Activated CD8-positive, alpha-beta memory T cell treated with anti-CD3 and anti-CD28 coated beads for 24 hours (primary cell): Measurements from ENCODE around the gene NMRK2.
"Not testable (repeated sequence)": the region's sequence is repeated elsewhere in the genome, so short reads cannot be mapped to it uniquely, and the experiment has no call there.

Source experiments
- DNase-seq: peaks from one replicate; pipeline ENCODE4 v3.0.0-alpha.2; 2020

Gene NMRK2

DNA sequence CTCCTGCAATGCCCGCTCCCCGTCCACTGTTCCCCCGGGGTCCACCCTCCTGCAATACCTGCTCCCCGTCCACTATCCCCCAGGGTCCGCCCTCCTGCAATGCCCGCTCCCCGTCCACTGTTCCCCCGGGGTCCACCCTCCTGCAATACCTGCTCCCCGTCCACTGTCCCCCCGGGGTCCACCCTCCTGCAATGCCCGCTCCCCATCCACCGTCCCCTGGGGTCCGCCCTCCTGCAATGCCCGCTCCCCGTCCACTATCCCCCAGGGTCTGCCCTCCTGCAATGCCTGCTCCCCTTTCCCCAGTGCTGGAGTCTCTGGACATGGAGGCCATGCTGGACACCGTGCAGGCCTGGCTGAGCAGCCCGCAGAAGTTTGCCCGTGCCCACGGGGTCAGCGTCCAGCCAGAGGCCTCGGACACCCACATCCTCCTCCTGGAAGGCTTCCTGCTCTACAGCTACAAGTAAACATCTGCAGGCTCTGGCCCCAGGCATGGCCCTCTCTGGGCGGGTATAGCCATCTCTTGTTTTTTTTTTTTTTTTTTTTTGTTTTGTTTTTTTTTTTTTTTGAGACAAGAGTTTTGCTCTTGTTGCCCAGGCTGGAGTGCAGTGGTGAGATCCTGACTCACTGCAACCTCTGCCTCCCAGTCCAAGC is 5.6 kb downstream of the NMRK2 start:
- DNase-seq: not testable (repeated sequence)

DNA sequence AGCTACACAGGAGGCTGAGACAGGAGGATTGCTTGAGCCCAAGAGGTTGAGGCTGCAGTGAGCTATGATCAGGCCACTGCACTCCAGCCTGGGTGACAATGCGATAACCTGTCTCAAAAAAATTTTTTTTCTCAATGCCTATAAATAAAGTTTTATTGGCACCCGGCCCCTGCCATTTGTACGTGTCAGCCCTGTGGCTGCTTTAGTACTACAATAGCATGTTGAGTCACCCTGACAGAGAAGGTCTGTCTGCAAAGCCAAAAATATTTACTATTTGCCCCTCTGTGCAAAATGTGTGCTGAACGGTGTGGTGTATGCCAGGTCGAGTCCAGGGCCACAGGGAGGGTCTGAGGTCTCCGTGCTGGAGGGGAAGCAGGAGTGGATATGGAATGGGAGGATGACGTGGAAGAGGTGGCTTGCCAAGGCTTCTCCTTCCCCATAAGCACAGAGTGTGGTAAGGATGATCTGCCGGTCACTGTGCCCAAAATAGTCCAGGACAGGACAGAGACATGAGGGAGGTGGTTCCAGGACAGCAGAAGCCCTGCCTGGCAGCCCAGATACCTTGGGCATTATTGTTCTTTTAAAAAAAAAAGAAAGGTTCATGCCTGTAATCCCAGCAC is 10.0 kb downstream of the NMRK2 start:
- no peak for DNase-seq

DNA sequence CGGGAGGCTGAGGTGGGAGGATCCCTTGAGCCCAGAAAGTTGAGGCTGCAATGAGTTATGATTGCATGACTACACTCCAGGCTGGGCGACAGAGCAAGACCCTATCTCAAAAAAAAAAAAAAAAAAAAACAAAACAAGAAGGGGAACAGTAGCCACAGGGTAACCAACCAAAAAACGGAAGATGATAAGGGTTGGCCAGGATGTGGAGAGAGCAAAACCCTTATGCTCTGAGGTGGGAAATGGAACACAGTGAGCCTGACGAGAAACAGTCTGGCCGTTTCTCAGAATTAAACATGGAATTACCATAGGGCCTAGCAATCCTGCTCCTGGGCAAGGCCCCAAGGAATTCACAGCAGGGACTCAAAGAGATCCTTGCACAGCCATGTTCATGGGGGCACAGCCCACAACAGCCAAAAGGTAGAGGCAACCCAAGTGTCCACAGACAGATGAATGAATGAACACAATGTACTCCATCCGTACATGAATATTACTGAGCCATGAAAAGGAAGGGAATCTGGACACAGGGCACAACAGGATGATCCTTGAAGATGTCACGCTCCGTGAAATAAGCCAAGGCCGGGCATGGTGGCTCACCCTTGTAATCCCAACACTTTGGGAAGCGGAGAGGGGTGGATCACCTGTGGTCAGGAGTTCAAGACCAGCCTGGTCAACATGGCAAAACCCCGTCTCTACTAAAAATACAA is 11.3 kb downstream of the NMRK2 start:
- DNase-seq: no peak

DNA sequence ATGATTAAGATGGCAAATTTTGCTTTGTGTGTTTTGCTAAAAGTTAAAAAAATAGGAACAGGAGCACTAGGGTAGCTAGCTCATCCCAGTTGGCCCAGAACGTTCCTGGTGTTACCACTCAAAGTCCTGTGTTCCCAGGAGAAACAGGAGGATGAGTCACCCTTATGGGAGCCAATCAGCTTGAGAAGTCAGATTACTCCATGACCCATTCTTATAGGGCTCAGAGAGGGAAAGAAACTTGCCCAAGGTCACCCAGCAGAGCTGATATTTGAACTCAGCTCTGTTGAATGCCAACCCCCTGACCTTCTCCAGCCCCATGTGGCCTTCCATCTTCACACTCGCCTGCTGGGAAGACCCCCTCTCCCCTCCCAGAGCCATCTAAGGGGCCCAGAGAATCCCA is 13.0 kb downstream of the NMRK2 start:
- DNase-seq: no peak

DNA sequence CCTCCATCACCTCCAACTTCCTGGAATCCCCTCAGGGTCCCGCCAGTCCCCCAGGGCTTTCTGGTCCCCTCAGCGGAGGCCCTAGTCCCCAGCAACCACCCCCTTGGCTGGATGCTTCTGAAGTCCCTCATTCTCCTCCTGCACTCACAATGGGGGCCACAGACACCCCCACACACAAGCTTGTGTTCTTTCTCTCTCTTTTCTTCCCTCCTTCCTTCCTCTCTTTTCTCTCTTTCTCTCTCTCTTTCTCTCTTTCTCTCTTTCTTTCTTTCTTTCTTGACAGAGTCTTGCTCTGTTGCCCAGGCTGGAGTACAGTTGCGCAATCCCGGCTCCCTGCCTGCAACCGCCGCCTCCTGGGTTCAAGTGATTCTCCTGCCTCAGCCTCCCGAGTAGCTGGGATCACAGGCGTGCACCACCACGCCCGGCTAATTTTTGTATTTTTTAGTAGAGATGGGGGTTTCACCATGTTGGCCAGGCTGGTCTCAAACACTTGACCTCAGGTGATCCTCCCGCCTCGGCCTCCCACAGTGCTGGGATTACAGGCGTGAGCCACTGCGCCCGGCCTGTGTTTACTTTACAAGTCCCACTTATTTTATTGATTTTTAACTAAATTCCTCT is 14.6 kb downstream of the NMRK2 start:
- not testable (repeated sequence) for DNase-seq

- no peak for DNase-seq
Measured at GRCh38 chr19:3949294-3949693, 16.4 kb downstream of the NMRK2 start.

DNA sequence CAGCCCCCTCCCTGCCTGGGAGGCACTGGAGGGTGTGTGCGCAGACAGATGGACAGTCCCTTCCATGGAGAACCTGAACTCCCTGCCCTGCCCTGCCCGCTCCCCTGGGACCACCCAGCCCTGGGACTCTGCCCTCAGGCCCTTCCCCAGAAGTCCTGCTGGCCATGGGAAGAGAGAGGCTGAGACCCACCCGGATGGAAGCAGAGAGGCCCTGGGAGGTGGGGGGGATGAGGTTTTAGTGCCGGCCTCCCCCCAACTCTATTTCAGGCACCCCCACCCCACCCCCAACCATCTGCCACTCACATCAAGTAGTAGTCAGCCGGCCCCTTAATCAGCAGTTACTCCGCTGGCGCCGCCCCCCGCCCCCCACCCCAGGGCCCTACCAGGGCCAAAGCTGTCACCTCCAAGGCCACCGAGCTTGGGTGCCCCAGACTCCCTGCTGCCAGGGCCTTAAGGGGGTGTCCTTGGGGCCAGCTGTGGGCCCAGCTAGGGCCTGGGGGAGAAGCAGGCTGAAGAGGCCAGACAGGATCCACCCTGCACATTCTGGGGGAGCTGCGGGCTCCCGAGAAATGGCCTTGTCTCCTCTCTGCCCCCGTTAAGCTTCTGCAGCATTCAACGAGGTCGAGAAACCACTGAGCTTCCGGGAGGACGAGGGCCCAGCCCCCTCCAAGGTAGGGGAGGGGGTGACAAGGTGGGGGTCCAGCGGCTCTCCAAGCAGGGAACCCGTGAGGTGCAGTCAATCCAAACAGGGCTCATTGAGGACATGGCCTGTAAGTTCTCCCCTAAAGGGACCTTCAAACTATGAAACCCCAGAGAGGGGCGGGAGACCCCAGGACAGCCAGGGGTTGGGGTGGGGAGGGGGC is 17.4 kb downstream of the NMRK2 start:
- DNase-seq: no peak

DNA sequence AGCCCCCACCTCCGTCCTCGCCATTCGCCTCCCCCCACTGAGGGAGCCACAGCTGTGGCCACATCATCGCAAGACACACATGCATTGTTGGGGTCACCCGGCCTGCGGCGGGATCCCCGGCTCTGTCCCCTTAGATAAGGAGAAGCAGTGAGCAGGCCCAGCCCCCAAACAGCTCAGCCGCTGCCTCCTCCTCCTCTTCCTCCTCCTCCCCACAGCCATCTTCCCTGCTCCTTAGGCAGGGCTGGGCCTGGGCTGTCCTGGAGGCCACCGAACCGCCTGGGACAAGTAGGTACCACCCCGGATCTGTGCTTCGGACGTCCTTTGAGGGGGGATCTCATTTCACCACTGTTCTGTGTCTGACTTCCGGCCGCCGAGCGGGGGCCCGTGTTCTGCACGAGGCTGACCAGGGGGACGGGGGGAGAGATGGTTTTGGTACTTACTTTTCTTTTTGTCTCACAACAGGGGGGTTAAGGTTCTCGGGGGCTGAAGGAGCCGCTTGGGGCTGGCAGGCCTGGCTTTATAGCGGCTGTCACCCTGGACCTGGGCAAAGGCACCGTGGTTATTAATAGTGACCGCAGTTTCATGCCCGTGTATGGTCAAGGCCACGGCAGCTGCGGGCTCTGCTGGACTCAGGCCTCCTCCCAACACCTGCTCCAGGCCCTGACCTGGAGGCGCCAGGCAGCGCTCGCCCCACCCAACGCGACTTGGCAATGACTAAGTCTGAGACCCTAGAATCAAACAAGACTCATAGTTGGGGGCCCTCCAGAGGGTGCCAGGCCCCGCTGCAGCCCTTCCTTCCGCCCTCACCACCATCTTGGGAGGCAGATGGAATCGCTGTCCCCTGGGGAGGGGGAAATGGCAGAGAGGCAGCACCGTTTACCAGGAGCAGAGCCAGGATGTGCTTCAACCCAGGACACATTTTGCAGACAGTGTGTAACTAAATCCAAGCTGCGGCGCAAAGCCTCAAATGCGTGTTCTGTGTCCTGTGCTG is 18.3 kb downstream of the NMRK2 start:
- peak; percentile 78 for DNase-seq

DNA sequence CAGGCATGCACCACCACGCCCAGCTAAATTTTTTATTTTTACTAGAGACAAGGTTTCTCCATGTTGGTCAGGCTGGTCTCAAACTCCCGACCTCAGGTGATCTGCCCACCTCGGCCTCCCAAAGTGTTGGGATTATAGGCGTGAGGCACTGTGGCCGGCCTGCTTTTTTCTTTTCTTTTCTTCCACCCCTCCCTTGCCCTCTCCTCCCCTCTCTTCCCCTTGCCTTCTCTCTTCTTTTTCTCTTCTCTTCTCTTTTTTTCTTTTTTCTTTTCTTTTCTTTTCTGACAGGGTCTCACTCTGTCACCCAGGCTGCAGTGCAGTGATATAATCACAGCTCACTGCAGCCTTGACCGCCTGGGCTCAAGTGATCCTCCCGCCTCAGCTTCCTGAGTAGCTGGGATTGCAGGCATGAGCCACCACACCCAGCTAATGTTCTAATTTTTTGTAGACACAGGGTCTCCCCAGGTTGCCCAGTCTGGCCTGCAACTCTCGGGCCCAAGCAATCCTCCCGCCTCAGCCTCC is 19.9 kb downstream of the NMRK2 start:
- DNase-seq: not testable (repeated sequence)

DNA sequence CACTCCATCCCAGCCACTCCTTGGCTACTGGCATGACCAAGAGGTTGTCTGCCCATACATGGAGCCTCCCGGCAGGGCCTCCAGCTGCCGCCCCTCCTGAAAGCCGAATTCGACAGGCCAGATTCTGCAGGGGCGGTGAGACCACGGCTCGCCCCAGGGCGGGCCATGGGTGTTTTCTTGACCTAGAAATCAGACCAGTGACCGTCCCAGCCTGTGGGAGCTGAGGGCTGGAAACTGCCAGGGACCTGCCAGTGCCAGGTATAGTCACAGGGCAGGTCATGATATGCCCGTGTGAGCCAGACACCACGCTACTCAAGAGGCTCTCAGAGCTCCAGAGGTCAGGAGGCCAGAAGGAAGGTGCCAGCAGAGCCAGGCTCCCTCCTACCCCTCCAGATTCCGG is 21.2 kb downstream of the NMRK2 start:
- DNase-seq: no peak

- not testable (repeated sequence) for DNase-seq
Measured at GRCh38 chr19:3955276-3955675, 22.4 kb downstream of the NMRK2 start.

- no peak for DNase-seq
Measured at GRCh38 chr19:3955688-3956087, 22.8 kb downstream of the NMRK2 start.

DNA sequence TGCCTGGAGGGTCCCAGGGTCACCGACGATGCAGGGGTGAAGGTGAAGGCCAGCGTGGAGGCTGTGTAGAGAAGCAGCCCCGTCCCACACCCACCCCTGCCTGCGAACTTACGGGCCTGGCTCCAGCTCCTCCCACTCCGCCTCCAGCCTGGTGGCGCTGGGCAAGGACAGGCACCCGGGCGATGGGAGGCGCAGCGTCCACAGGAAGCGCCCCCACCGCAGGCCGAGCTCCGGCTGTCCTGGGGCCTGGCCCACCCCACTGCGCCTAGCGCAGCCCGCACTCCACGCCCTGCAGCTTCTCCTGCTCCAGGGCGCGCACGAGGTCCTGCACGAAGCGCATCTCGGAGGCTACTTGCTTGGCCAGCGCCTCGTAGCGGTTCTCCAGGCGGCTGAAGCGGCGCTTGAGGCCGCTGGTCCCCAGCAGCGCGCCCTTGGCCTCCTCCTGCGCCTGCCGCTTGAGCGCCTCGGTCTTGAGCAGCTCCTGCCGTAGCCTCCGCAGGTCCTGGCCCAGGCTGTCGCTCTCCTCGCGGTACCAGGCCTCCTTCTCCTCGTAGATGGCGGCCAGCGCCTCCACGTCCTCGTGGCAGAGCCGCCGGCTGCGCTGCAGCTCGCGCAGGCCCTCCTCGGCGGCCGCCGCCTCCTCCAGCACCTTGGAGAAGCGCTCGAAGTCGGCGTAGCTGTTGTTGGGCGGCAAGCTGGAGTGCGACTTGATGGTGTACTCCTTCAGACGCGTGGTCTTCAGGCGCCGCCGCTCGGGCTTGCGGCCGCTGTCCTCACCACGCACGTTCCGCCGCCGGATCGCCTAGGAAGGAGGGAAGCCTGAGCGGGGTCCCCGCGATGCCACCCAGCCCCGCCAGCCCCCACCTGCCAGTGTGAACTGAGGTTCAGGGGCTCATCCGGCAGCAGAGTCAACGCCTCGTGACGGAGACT is 26.2 kb downstream of the NMRK2 start:
- no peak for DNase-seq

DNA sequence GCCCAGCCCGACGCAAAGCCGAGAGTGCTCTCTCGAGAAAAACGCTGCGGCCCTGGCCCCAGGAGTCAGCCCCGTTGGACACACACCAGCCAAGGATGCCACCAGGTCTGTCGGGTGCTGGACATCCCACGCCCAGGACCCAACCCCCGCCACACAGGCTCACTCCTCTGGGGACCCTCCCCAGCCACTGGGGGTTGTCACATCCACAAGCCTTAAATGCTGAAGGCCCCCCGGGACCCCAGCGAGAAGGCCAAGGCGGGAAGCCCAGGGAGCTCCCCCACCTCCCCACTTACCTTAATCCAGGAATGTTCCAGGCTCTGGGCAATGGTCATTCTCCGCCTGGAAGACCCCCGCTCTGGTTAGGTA is 26.9 kb downstream of the NMRK2 start:
- no peak for DNase-seq

GRCh38 chr19:3961007-3961406 is 28.1 kb downstream of the NMRK2 start:
- DNase-seq: no peak

DNA sequence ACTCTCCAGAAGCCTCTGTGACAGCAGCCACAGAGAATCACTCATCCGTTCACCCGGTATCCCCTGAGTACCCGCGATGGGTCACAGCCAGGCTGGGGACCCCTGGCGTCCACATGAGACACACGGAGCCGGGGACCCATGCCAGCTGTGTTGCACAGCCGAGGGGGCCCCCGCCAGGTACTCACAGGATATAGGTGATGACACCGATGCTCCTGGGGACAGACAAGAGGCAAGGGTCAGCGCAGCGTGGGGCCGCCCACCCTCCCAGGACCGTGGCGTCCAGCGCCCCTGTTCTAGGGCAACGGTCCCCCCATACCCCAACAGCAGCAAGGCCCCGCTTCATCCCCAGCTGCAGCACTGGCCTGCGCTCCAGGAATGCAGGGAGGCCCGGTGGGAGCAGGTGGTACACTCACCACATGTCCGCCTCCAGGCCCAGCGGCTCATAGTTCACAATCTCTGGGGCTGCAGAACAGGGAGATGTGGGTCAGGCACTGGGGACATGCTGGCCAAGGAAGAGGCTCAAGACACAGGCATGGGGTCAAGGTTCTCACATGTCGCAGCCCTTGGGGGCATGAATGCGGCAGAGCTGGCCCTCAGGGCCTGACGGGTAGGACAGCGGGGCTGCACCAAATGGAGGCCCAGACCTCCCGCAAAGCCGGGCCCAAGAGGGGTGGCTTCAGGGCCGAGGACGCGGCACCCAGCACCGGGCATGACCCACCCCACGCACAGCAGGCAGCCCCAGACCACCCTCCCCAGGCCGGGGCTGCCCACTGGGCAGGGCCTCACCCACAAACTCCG is 30.8 kb downstream of the NMRK2 start:
- no peak for DNase-seq

DNA sequence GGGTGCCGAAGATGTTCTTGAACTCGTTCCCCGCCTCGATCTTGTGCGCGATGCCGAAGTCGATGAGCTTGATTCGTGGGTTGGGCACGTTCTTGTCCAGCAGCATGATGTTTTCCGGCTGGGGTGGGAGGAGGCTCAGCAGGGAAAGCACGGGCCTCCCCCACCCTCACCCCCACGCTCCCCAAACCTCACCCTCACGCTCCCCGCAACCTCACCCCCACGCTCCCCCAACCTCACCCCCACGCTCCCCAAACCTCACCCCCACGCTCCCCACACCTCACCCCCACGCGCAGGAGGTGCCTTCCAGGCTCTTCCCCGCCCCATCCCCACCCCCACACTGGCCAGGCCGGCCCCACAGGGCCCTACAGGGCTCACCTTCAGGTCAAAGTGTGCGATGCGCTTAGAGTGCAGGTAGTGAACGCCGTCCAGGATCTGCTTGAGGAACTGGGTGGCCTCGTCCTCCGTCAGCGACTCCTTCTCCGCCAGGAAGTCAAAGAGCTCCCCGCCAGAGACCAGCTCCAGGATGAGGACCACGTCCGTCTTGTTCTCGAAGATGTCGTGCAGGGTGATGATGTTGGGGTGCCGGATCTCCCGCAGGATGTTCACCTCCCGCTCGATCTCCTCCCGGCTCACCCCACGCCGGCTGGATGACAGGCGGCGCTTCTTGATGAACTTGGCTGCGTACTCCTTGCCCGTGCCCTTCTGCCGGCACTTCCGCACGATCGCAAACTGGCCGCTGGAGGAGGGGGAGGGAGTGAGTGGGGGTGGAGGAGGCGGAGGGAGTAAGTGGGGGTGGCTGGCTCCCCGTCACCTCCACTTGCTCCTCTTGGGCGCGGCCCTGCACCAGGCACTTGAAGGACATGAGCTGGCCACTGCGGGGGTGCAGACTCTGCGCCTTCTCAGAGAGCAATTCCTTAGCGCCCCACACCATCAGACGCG is 31.7 kb downstream of the NMRK2 start:
- no peak for DNase-seq
